ENCODE results near the gene TTC1. TPM values are rescaled to one million over a fixed set of nuclear protein-coding genes. Genes with fewer than 3 reads are reported as not detected.
"Not testable (repeated sequence)": the region's sequence is repeated elsewhere in the genome, so short reads cannot be mapped to it uniquely, and the experiment has no call there.

The TTC1 gene
- total RNA-seq, 4 donors from 2014 or later, result 39.3 to 62.9 (median 58.9) TPM

GRCh38 chr5:160064417-160064810 is 55.5 kb downstream of the TTC1 start:
- H3K27ac ChIP-seq, result no peak overlapping the region
- 50% methylated on average over 1 of the region's 1 CpG; no CpG with 5 or more reads in 1 of the 2 donors for WGBS, 2 donors (ENCODE audit: low coverage in 1 of 2)
- H3K9me3 ChIP-seq, result no peaks in the 10 kb centered on the region
- no peak overlapping the region for H3K4me3 ChIP-seq
- TF ChIP-seq CTCF (IDR thresholded peaks at IDR 0.05) (no peak), EP300 (IDR thresholded peaks at IDR 0.05) (no peak), POLR2A (IDR thresholded peaks at IDR 0.05) (no peak), POLR2AphosphoS5 (IDR thresholded peaks at IDR 0.05) (no peak)
- H3K4me1 ChIP-seq, result peaks cover 0 to 8% (median 0%) of the 10 kb centered on the region in 3 donors
- H3K36me3 ChIP-seq, result peaks cover 0 to 93% of the 10 kb centered on the region in 2 donors
- no peak for ATAC-seq
- no peaks in the 10 kb centered on the region for H3K27me3 ChIP-seq

DNA sequence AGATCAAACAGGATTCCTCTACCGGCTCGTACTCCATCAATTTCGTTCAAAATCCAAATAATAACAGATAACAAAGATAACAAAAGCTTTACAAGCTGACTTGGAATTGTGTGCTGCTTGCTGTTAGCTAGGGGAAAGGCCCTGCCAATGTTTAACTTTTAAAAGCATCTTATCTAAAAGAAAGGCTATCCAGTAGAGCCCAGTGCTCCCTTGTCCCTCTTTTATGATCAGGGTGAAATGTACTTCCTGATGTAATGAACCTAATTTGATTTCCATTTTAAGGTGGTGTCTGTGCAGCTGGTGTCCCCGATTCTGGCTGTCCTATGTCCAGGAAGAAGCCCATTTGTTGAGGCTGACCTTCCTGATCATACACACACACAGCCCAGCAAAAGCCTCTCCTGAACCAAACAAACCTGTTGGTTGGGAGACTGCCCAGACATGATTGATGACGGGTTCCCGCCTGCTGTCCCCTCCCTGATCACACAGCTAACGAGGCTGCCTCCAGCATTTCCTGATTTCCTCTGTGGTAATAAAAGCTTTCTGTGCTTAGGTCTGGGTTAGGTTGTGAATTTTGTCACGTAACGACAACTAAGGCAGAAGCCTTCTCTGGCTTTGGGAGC is 56.2 kb downstream of the TTC1 start:
- Histone ChIP-seq H3K4me1 (peaks cover 0 to 8% (median 0%) of the 10 kb centered on the region in 3 donors), H3K36me3 (peaks cover 0 to 88% of the 10 kb centered on the region in 2 donors), H3K27ac (no peak overlapping the region), H3K9me3 (no peaks in the 10 kb centered on the region), H3K27me3 (no peaks in the 10 kb centered on the region), H3K4me3 (no peak overlapping the region)
- no peak for ATAC-seq
- TF ChIP-seq POLR2AphosphoS5 (IDR thresholded peaks at IDR 0.05), result no peak
- 60 to 64% methylated on average over 2 to 6 of the region's 9 CpGs for WGBS, 2 donors (ENCODE audit: low coverage in 1 of 2)

DNA sequence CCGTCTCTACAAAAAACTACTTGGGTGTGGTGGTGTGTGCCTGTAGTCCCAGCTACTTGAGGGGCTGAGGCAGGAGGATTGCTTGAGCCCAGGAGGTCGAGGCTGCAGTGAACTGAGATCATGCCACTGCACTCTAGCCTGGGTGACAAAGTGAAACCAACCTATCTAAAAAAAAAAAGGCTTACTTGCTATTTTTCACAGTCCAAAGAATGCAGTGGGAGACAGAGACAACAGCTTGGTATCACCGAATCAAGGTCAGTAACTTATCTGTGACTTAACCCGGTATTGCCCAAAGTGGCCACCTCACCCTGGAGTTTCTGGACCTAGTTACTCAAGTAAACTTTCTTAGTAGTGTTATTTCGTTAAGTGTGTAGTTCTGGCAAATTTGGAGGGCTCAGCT is 60.2 kb downstream of the TTC1 start:
- not testable (repeated sequence) for H3K9me3 ChIP-seq, H3K27me3 ChIP-seq, ATAC-seq, H3K4me3 ChIP-seq, H3K27ac ChIP-seq
- Histone ChIP-seq H3K4me1 (peaks cover 0 to 15% (median 0%) of the 10 kb centered on the region in 3 donors), H3K36me3 (peaks cover 0 to 58% of the 10 kb centered on the region in 2 donors)
- 87 to 93% methylated on average over 4 to 5 of the region's 5 CpGs for WGBS, 2 donors (ENCODE audit: low coverage in 1 of 2)

DNA sequence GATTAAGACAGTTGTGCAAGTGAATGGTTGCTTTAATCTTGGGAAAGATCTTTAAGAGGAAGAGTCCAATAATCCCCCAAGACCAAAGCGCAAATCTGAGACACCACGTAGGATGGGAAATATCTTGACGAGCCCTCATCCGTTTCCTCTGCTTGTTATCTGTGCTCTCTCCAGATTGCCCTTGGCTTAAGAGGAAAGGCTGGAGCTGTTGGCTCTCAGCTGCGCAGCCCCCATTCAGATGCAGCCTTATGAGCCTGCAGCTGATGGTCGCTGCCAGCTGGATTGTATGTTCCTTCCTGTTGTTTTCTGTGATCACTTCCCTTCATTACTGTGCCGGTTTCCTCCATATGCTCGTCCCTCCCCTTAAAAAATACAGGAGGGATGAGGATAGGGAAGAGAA is 62.6 kb downstream of the TTC1 start:
- ATAC-seq, result no peak
- 57 to 65% methylated on average over 8 of the region's 8 CpGs for WGBS, 2 donors (ENCODE audit: low coverage in 1 of 2)

GRCh38 chr5:160071916-160072315 is 63.0 kb downstream of the TTC1 start:
- H3K4me3 ChIP-seq, result no peak overlapping the region
- no peak for ATAC-seq
- peaks cover 0 to 9% (median 0%) of the 10 kb centered on the region in 3 donors for H3K4me1 ChIP-seq
- H3K27me3 ChIP-seq, result no peaks in the 10 kb centered on the region
- WGBS, 2 donors (ENCODE audit: low coverage in 1 of 2), result 71 to 80% methylated on average over 1 to 2 of the region's 2 CpGs
- H3K27ac ChIP-seq, result no peak overlapping the region
- peaks cover 0 to 44% of the 10 kb centered on the region in 2 donors for H3K36me3 ChIP-seq
- TF ChIP-seq CTCF (IDR thresholded peaks at IDR 0.05), result no peak
- H3K9me3 ChIP-seq, result no peaks in the 10 kb centered on the region

More for the DNA sequence above, 62.6 kb downstream of the TTC1 start:
- Histone ChIP-seq H3K4me1 (peaks cover 0 to 9% (median 0%) of the 10 kb centered on the region in 3 donors), H3K36me3 (peaks cover 0 to 48% of the 10 kb centered on the region in 2 donors), H3K4me3 (no peak overlapping the region), H3K27me3 (no peaks in the 10 kb centered on the region), H3K9me3 (no peaks in the 10 kb centered on the region), H3K27ac (no peak overlapping the region)
- TF ChIP-seq POLR2AphosphoS5 (IDR thresholded peaks at IDR 0.05) (no peak), POLR2A (IDR thresholded peaks at IDR 0.05) (no peak), CTCF (IDR thresholded peaks at IDR 0.05) (no peak), EP300 (IDR thresholded peaks at IDR 0.05) (no peak)

DNA sequence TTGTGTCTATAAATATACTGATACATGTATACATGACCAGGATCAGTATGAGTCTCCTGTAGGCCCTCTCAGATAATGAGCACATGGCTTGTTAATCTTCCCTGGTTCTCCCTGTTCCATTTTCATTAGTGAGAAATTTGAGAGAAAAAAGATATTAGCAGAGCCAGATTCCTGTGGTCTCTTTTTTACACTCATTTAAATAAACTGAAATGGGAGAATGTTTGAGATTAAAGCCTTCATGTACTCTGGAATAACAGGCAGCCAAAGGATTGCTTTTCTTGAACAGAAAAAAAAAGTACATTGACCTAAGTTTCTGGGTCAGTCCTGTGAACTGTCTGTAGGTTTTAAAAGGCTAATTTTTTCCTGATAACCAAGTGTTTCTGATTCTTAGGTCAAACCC is 66.1 kb downstream of the TTC1 start:
- Histone ChIP-seq H3K27ac (no peak overlapping the region), H3K27me3 (no peaks in the 10 kb centered on the region), H3K4me1 (peaks cover 0 to 25% (median 0%) of the 10 kb centered on the region in 3 donors), H3K4me3 (no peak overlapping the region), H3K9me3 (no peaks in the 10 kb centered on the region), H3K36me3 (peaks cover 0 to 30% of the 10 kb centered on the region in 2 donors)
- no peak for ATAC-seq
- TF ChIP-seq POLR2AphosphoS5 (IDR thresholded peaks at IDR 0.05) (no peak), EP300 (IDR thresholded peaks at IDR 0.05) (no peak)

All from gastroesophageal sphincter (tissue), 4 donors.